Heart left ventricle (tissue), 13 donors: ENCODE data around the gene ARPP21.

ENCODE experiments used
- POLR2A ChIP-seq, 2 donors: fragments of 450-650 bp; IDR thresholded peaks; one replicate each; pipeline ENCODE4 v1.6.1; 2017; ENCODE audit warnings: antibody characterized with exemption in 2 of 2, mild to moderate bottlenecking in 2 of 2, moderate library complexity in 2 of 2
- TF ChIP-seq, protein P1 (sequence below), 12 donors: fragments of 200-600 bp; sonication (generic) in 4 of 12; IDR thresholded peaks; one replicate each; pipeline versions ENCODE4 v1.5.0 to v1.8.0; 2018 to 2022; ENCODE audit warnings: antibody characterized with exemption in 12 of 12, mild to moderate bottlenecking in 5 of 12
- donor health status: ischemic (EF 13 %, LVEDD 7.1; RV severe dilation, severe dysfunction).
- donor health status: DM: no; HTN: yes; CAD: no.
- donor health status: DM: no; HTN: no; CAD: no.
- donor health status: ischemic (EF 25% LVEDD 6.9; RV normal size, moderate dysfunction).
- donor health status: ischemic (EF 25% LVEDD 5.7; RV mildly dilated, moderate dysfunction).
- donor health status: ischemic (EF 35%, LVEDD 5.7; RV mildly dilated, moderate dysfunction).
- donor health status: nonischemic (EF 11% LVEDD 7.7; RV severe dilation, severe dysfunction).
- donor health status: DM: yes; HTN: yes; CAD: no.
- donor health status: PGD.
- donor health status: ischemic (EF 29% LVEDD 5.4; RV normal size, mild dysfunction).
- donor health status: nonischemic (EF 23%, LVEDD 6.1; RV moderate dilation, normal function).

DNA sequence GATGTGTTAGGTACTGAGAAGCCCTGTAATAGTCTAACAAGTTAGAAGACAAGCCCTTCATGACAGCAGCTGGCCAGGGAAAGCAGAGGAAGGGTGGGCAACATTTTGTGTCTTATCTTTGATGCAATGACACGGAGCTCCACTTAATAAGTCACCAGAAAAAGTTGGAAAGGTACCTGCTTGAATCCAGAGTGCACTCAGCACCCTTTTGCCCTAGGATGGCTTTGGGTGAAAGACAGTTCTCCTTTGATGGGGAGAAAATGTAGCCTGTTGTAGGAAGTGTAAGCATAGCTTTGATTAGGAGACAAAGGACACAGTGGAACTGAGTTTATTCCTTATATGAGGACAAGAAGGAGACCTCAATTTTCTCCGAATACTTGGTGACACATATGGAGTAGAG lies 137.0 kb downstream of the ARPP21 start:
- no peak for TF ChIP-seq POLR2A (IDR thresholded peaks at IDR 0.05)
- TF ChIP-seq, protein P1, sequence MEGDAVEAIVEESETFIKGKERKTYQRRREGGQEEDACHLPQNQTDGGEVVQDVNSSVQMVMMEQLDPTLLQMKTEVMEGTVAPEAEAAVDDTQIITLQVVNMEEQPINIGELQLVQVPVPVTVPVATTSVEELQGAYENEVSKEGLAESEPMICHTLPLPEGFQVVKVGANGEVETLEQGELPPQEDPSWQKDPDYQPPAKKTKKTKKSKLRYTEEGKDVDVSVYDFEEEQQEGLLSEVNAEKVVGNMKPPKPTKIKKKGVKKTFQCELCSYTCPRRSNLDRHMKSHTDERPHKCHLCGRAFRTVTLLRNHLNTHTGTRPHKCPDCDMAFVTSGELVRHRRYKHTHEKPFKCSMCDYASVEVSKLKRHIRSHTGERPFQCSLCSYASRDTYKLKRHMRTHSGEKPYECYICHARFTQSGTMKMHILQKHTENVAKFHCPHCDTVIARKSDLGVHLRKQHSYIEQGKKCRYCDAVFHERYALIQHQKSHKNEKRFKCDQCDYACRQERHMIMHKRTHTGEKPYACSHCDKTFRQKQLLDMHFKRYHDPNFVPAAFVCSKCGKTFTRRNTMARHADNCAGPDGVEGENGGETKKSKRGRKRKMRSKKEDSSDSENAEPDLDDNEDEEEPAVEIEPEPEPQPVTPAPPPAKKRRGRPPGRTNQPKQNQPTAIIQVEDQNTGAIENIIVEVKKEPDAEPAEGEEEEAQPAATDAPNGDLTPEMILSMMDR (IDR thresholded peaks at IDR 0.05): no peak
